Osteoblast (primary cell): ENCODE results near the gene CRLF1. TPM values are rescaled to one million over a fixed set of nuclear protein-coding genes. Genes with fewer than 3 reads are reported as not detected.

Experiments
- DNase-seq: peaks from one replicate; pipeline ENCODE4 v3.0.0; 2011; ENCODE audit warnings: low spot score, mixed read lengths; ENCODE audit not compliant: insufficient read length; ENCODE audit errors: missing footprints
- H2AFZ ChIP-seq: 2 replicates; pipeline ENCODE4 v1.6.0; 2011; ENCODE audit warnings: mild to moderate bottlenecking, low read length
- H3K27ac ChIP-seq: 2 replicates; pipeline ENCODE4 v1.5.1; 2011; ENCODE audit warnings: mild to moderate bottlenecking, low read depth, low read length, moderate library complexity
- H3K27me3 ChIP-seq: 2 replicates; pipeline ENCODE4 v1.6.0; 2012; ENCODE audit warnings: mild to moderate bottlenecking, control low read depth, inconsistent platforms, low read length, moderate library complexity; ENCODE audit not compliant: insufficient read depth
- H3K36me3 ChIP-seq: 2 replicates; pipeline ENCODE4 v1.5.1; 2011; ENCODE audit warnings: mild to moderate bottlenecking, low read length, control low read depth, moderate library complexity; ENCODE audit not compliant: insufficient read depth
- H3K4me1 ChIP-seq: 2 replicates; pipeline ENCODE4 v1.5.1; 2011; ENCODE audit warnings: mild to moderate bottlenecking, low read length, control low read depth, moderate library complexity; ENCODE audit not compliant: insufficient read depth
- H3K4me2 ChIP-seq: 2 replicates; pipeline ENCODE4 v1.6.0; 2011; ENCODE audit warnings: mild to moderate bottlenecking, low read length; ENCODE audit not compliant: insufficient read depth
- H3K4me3 ChIP-seq: fragments of 200-600 bp; sonication (generic); 3 replicates; pipeline ENCODE4 v1.5.1; 2012; ENCODE audit warnings: mild to moderate bottlenecking, low read length, inconsistent platforms; ENCODE audit not compliant: insufficient read depth
- H3K79me2 ChIP-seq: 2 replicates; pipeline ENCODE4 v1.6.0; 2012; ENCODE audit warnings: mild to moderate bottlenecking, low read length, control low read depth, inconsistent platforms; ENCODE audit not compliant: insufficient read depth
- H3K9me3 ChIP-seq: 2 replicates; pipeline ENCODE4 v1.5.1; 2011; ENCODE audit warnings: low read depth, low read length, control low read depth
- H4K20me1 ChIP-seq: 2 replicates; pipeline ENCODE4 v1.6.0; 2012; ENCODE audit warnings: mild to moderate bottlenecking, low read length, control low read depth; ENCODE audit not compliant: insufficient read depth
- total RNA-seq: library from RNA; depleted of rRNA; stranded (reverse); fragments of >200 nt; gene quantifications from 2 replicates; pipeline ENCODE4 v1.2.3, GENCODE V29; 2012
- TF ChIP-seq, protein P1 (sequence below): IDR thresholded peaks from 2 replicates; pipeline ENCODE4 v1.5.1; 2011; ENCODE audit warnings: mild to moderate bottlenecking, low read depth, low read length, moderate library complexity; ENCODE audit errors: extremely low read depth

Gene CRLF1
- total RNA-seq, 1 donor, result 6.9 TPM

DNA sequence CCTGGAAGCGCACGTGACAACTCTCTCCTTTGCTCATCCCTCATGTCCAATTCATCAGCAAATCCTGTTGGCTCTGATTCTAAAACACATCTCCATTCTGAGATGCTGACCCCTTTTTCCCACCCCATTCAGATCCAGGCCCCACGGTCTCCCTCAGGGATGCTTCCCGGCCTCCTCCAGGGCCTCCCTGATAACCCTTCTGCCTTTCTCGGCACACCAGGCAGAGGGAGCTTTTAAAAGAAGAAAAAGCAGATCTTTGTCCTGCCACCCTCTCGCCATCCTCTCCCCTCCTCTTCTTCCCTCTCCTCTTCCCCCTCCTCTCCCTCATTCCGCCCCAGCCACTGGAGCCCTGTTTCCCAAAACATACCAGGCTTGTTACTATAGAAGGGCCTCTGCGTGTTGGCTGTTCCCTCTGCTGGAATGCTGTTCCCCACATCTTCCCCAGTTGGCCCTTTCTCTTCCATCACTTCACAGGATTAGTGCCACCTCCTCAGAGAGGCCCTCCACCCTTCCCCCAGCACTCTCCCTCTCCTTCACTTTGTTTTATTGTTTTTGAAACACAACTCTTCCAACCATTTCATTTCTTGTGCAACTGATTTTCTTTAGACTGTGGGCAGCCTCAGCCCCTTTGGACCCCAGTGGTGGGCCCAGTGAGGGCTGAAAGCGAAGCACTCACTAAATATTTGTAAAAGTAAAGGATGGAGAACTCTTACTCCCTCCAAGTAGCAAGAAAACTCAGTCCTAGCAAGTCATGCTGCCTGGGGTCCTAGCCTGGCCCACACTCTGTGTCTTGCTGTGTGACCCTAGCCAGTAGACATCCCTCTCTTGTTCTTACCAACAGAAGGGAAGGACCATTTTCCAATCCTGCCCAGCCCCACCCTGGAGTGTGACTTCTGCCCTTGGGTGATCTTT, 2.5 kb upstream of the CRLF1 start:
- Histone ChIP-seq H3K9me3 (no peaks in the 10 kb centered on the region), H2AFZ (no peak overlapping the region), H3K4me3 (no peak overlapping the region), H4K20me1 (no peaks in the 10 kb centered on the region), H3K27ac (no peak overlapping the region), H3K27me3 (peaks cover 71% of the 10 kb centered on the region), H3K4me1 (peaks cover 6% of the 10 kb centered on the region), H3K4me2 (no peak overlapping the region), H3K79me2 (no peaks in the 10 kb centered on the region), H3K36me3 (no peaks in the 10 kb centered on the region)
- TF ChIP-seq, protein P1, sequence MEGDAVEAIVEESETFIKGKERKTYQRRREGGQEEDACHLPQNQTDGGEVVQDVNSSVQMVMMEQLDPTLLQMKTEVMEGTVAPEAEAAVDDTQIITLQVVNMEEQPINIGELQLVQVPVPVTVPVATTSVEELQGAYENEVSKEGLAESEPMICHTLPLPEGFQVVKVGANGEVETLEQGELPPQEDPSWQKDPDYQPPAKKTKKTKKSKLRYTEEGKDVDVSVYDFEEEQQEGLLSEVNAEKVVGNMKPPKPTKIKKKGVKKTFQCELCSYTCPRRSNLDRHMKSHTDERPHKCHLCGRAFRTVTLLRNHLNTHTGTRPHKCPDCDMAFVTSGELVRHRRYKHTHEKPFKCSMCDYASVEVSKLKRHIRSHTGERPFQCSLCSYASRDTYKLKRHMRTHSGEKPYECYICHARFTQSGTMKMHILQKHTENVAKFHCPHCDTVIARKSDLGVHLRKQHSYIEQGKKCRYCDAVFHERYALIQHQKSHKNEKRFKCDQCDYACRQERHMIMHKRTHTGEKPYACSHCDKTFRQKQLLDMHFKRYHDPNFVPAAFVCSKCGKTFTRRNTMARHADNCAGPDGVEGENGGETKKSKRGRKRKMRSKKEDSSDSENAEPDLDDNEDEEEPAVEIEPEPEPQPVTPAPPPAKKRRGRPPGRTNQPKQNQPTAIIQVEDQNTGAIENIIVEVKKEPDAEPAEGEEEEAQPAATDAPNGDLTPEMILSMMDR, result no peak
- peak; percentile 72 for DNase-seq

DNA sequence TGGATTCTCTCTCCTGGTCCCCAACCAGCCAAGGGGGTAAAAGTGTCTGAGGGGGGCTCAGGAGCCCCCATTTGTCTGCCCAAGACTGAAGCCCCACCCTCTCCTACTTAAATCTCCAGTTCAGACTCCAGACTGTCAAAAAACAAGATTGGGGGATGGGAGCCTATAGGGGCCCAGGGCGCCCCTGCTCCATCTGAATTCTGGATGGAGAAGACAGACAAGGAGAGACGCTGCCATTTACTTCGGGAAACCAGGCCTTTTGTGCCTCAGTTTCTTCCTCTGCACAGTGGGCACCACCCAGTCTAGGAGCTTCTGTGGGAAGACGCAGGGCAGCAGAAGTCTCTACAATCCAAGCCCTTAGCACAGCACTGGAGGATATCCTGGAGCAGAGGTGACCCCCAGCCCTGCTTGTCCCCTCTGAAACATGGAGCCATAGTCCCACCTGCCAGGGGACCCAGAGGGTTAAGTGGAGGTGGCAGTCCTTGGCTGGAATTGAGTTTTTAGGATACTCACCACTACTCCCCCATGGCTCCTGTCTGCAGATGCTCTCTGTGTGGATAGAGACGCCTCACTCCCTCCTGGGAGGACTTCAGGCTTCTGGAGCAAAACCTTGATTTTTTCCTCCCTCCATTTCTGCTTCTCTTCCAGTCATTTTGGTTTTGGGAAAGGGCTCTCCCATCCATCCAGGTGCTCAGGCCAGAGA, 1.7 kb upstream of the CRLF1 start:
- peaks cover 63% of the 10 kb centered on the region for H3K27me3 ChIP-seq
- peak overlapping the region; percentile 58 for H3K4me2 ChIP-seq
- H3K36me3 ChIP-seq, result no peaks in the 10 kb centered on the region
- H3K9me3 ChIP-seq, result no peaks in the 10 kb centered on the region
- H3K79me2 ChIP-seq, result no peaks in the 10 kb centered on the region
- H3K27ac ChIP-seq, result no peak overlapping the region
- no peaks in the 10 kb centered on the region for H4K20me1 ChIP-seq
- peaks cover 6% of the 10 kb centered on the region for H3K4me1 ChIP-seq
- no peak overlapping the region for H2AFZ ChIP-seq
- TF ChIP-seq, protein P1, result no peak
- H3K4me3 ChIP-seq, result no peak overlapping the region
- DNase-seq, result peak; percentile 77

DNA sequence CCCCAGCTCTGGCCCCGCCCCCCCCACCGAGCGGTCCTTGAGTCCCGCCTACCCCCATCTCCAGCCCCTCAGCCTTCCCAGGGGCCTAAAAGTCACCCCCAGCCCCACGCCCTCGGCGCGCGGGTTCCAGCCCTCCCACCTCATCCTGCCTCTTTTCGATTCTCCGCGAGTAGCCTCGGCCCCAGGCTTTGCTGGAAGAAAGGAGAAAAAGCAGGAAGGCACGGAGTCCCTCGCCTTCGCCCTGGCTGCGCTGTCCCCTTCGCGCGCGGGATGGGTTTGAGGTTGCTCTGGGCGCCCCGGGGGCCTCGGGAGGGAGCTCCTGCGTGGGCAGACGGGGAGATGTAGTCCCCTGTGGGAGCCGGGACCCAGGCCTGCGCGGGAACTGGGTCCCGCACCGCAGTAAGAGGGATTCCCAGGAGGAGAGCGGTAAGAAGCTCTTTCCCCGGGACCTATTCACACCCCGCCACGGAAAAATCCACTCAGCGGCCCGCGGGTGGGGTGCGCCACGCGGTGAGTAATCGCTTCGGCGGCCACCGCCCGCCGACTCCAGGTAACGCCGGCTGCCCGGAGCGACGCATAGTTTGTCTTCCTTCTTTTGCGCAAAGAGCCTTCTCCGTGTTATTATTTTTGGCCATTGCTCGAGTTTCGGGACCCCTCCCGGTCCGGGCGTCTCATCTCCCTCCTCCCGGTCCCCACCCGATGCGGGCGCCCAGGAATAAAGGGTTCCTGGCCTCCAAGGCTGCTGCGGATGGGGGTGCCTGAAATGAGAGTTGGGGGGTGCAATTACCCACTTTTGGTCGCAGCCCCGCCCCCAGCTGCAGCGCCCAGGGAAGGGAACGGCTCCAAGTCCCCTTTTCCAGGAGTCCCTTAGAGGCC, 865 bp upstream of the CRLF1 start:
- Histone ChIP-seq H2AFZ (no peak overlapping the region), H4K20me1 (no peaks in the 10 kb centered on the region), H3K4me2 (peak overlapping the region; percentile 58), H3K27me3 (peaks cover 55% of the 10 kb centered on the region), H3K4me3 (peak overlapping the region; percentile 54), H3K36me3 (no peaks in the 10 kb centered on the region), H3K9me3 (no peaks in the 10 kb centered on the region), H3K27ac (no peak overlapping the region), H3K79me2 (no peaks in the 10 kb centered on the region), H3K4me1 (peaks cover 5% of the 10 kb centered on the region)
- DNase-seq, result peak; percentile 95
- TF ChIP-seq, protein P1, result no peak
